Tibial artery (tissue), 4 donors: ENCODE data around the gene NXT1.
A peak's percentile ranks its signal among the peaks of the same experiment; 100 is the strongest.

ENCODE experiments used
- DNase-seq, 2 donors: peaks; one replicate each; pipeline ENCODE4 v3.0.0-alpha.2; 2019
- H3K27ac ChIP-seq, 2 donors: fragments of 200-600 bp; sonication (generic) in 1 of 2; 1 replicate in 1 of 2; 2 replicates in 1 of 2; pipeline ENCODE4 v1.5.1; 2018 to 2019; ENCODE audit warnings: mild to moderate bottlenecking in 1 of 2
- H3K27me3 ChIP-seq, 2 donors: fragments of 200-600 bp; sonication (generic) in 1 of 2; one replicate each; pipeline versions ENCODE4 v1.5.1 to v1.6.0; 2016 to 2019
- H3K36me3 ChIP-seq, 3 donors: fragments of 200-600 bp; sonication (generic) in 2 of 3; one replicate each; pipeline ENCODE4 v1.5.1; 2016 to 2019; ENCODE audit warnings: mild to moderate bottlenecking in 2 of 3
- H3K4me1 ChIP-seq, 4 donors: fragments of 200-600 bp; sonication (generic) in 2 of 4; 1 replicate in 3 of 4; 2 replicates in 1 of 4; pipeline ENCODE4 v1.5.1; 2016 to 2019
- H3K4me3 ChIP-seq, 2 donors: fragments of 200-600 bp; sonication (generic) in 1 of 2; 1 replicate in 1 of 2; 2 replicates in 1 of 2; pipeline ENCODE4 v1.5.1; 2018 to 2019; ENCODE audit warnings: mild to moderate bottlenecking in 2 of 2
- H3K9me3 ChIP-seq, 3 donors: fragments of 200-600 bp; sonication (generic) in 1 of 3; one replicate each; pipeline ENCODE4 v1.5.1; 2016 to 2019
- CTCF ChIP-seq, 2 experiments: fragments of 200-600 bp in 1 of 2; fragments of 450-650 bp in 1 of 2; IDR thresholded peaks; one replicate each; pipeline ENCODE4 v1.5.1; 2017 to 2019; ENCODE audit warnings: antibody characterized with exemption in 2 of 2, mild to moderate bottlenecking in 1 of 2, moderate library complexity in 1 of 2
- intact Hi-C: fragments of 100-400 bp; cut with DNase I; formaldehyde crosslinking; loops from one replicate; pipeline ENCODE4 v1.15.0; 2023; ENCODE audit warnings: low total_unique reads

Gene NXT1

DNA sequence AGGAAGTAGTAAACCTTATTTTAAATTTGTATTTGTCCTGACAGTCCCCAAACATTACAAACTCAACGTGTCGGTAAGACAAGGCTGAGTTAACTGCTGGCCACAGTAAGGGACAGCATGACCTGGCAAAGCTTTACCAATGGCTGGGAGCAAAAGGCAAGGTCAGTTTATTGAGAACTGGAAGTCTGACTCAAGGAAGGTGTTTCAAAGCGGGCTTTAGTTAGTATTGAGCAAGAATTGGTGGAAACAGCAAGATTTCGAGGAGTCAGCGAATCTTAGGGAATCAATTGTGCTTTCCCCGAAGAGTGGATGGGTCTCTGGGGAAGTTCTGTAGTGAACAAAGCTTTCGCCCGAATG, 10.5 kb downstream of the NXT1 start:
- Histone ChIP-seq H3K4me3 (peak overlapping the region; percentile 67 to 77), H3K27me3 (no peaks in the 10 kb centered on the region), H3K9me3 (no peaks in the 10 kb centered on the region), H3K36me3 (peaks cover 10 to 16% (median 14%) of the 10 kb centered on the region in 3 donors), H3K27ac (peak overlapping the region; percentile 95 to 99), H3K4me1 (peaks cover 0 to 44% (median 37%) of the 10 kb centered on the region in 4 donors)
- intact Hi-C loops = no loop called here
- DNase-seq = no peak
- no peak for TF ChIP-seq CTCF (IDR thresholded peaks at IDR 0.05)

DNA sequence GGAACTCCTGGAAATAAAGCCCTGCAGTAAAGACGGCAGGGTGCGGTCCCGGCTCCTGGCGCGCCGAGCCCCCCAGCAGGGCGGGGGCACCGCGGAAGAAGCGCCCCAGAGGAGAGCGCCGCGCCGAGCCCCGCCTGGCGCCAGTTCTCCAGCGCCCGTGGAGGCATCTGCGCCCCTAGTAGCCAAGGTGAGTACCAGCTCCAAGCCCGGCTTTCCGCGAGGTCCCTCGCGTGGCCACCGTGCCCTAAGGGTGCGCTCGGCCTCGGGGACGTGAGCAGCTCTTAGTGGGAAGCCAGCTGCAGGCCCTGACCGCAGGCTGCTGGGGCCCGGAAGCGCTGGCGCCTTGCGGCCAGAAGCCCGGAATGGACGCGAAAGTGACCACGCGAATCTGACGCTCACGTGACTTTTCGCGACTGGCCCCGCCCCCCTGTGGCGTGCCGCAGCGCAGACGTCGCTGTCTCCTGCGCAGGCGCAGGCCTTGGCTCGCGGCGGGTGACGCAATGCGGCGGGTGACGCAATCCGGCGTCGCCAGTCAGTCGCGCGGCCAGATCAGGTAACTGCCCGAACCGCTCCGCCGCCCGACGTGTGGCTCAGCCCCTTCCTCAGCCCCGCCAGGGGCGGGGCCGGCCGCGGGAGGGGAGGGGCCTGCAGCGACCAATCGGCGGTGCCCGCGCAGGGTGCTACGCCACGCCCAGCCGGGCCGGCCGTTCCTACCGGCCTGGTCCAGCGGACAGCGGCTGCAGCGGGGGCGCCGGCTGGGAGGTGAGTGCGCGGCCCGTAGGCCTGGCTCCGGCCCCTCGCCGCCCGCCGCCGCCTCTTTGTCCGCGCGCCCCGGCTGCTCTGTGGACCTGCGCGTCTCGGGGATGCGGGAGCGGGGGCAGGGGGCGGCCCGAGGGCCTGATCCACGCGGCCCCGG, 11.1 kb downstream of the NXT1 start, which contains the start of gene GZF1:
GZF1 (plus strand) TSS at position 707 of the 916 bp plus-strand sequence. CDS start 2,202 bp downstream, outside the sequence.
- Histone ChIP-seq H3K36me3 (peaks cover 10 to 14% (median 14%) of the 10 kb centered on the region in 3 donors), H3K4me1 (peaks cover 0 to 51% (median 39%) of the 10 kb centered on the region in 4 donors), H3K27me3 (no peaks in the 10 kb centered on the region), H3K9me3 (no peaks in the 10 kb centered on the region), H3K27ac (peak within 1 kb of the TSS; percentile 95 to 99), H3K4me3 (peak within 1 kb of the TSS; percentile 67 to 77)
- DNase-seq = peak; percentile 96 to 100
- TF ChIP-seq CTCF (IDR thresholded peaks at IDR 0.05) = peak; percentile 11 to 49
- intact Hi-C loops = no loop called here

- no peaks in the 10 kb centered on the region for H3K27me3 ChIP-seq
- peaks cover 10 to 14% (median 14%) of the 10 kb centered on the region in 3 donors for H3K36me3 ChIP-seq
- intact Hi-C loops = no loop called here
- H3K4me3 ChIP-seq = peak overlapping the region; percentile 67 to 77
- peak; percentile 49 to 76 for DNase-seq
- no peaks in the 10 kb centered on the region for H3K9me3 ChIP-seq
- peak overlapping the region; percentile 95 to 99 for H3K27ac ChIP-seq
- no peak for TF ChIP-seq CTCF (IDR thresholded peaks at IDR 0.05)
- peaks cover 0 to 51% (median 32%) of the 10 kb centered on the region in 4 donors for H3K4me1 ChIP-seq
Observed at GRCh38 chr20:23362392-23363256, 12.0 kb downstream of the NXT1 start.

DNA sequence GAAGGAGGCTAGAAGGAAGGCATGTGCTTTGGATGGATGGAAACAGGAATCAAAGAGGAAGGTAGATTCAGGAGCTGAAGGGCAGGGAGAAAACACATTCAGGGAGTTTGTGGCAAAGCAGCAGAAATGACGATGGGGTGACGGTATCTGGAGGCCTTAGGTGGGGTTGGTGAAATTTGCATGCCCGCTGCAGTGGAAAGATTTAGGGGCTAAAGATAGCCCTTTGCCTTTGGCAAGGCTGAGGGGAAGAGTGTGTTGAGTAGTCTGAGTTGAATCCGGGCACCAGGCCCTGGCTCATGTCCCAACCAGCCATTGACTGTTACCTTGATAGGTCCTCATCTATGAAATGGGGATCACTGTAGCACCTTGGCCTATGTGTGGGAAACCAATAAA, 12.7 kb downstream of the NXT1 start:
- no peak for DNase-seq
- peak overlapping the region; percentile 95 to 99 for H3K27ac ChIP-seq
- H3K4me1 ChIP-seq = peaks cover 0 to 51% (median 32%) of the 10 kb centered on the region in 4 donors
- peak overlapping the region; percentile 67 to 77 for H3K4me3 ChIP-seq
- no peaks in the 10 kb centered on the region for H3K27me3 ChIP-seq
- intact Hi-C loops = no loop called here
- peaks cover 10 to 14% (median 14%) of the 10 kb centered on the region in 3 donors for H3K36me3 ChIP-seq
- no peak for TF ChIP-seq CTCF (IDR thresholded peaks at IDR 0.05)
- no peaks in the 10 kb centered on the region for H3K9me3 ChIP-seq

DNA sequence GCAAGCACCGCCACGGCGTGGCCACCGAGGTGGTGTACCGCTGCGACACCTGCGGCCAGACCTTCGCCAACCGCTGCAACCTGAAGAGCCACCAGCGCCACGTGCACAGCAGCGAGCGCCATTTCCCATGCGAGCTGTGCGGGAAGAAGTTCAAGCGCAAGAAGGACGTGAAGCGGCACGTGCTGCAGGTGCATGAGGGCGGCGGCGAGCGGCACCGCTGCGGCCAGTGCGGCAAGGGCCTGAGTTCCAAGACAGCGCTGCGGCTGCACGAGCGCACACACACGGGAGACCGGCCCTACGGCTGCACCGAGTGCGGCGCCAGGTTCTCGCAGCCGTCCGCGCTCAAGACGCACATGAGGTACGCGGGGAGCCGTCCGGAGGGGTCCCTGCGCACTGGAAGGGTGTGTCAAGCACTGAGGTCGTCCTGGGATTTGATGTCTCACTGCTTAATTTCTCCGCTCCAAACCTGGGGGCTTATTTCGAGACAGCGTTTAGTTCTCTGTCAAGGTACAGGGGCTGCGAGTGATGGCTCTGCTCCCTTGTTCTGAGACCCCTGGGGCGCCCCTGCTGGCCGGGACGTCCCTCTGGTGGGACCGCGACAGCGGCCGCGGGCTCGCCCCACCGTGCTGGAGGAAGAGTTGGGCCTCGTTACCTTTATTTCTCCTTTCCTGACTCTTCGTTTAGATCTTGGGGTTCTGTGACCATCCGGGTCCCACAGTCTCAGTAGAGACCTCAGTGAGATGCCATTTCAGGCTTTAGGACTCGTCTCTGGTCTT, 15.0 kb downstream of the NXT1 start:
- intact Hi-C loops = no loop called here
- DNase-seq = no peak
- Histone ChIP-seq H3K4me1 (peaks cover 0 to 47% (median 32%) of the 10 kb centered on the region in 4 donors), H3K27me3 (no peaks in the 10 kb centered on the region), H3K4me3 (no peak overlapping the region), H3K36me3 (peaks cover 17 to 35% (median 32%) of the 10 kb centered on the region in 3 donors), H3K9me3 (no peaks in the 10 kb centered on the region), H3K27ac (no peak overlapping the region)
- no peak for TF ChIP-seq CTCF (IDR thresholded peaks at IDR 0.05)
